Amniotic stem cell (primary cell): ENCODE data around the gene PCBP4.
"Not testable (repeated sequence)": the region's sequence is repeated elsewhere in the genome, so short reads cannot be mapped to it uniquely, and the experiment has no call there.

Experiments used
- DNase-seq: peaks from one replicate; lab custom pipeline; 2025; lab: John Stamatoyannopoulos, UW

Gene PCBP4

DNA sequence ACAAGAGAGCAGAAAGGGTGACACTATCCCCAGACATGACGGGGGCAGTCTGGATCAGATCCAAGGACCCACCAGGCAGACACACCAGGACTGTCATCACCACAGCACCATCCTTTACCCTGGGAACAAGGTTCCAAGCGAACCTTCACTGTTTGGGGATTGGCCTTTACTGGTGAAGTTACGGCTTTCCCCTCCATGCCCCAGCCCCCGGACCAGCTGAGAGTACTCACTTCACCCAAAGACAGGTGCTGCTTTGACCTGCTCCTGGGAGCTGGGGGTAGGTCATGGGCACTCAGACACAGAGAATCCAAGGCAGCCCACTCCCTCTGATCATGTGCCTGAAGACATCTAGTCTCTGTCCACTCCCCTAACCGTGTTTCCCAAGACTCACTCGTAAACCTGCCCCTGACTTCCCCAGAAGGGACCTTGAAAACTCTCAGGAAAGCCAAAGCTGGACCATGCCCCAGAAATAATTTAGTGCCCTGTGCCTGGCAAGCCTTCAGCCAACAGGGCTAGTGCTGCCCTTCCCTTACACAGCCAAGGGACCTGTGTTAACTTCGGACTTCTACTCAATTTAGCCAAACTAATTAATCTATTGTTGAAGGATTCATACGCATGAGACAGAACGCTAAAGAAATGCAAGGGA lies 28.4 kb downstream of the PCBP4 start:
- DNase-seq: no peak

DNA sequence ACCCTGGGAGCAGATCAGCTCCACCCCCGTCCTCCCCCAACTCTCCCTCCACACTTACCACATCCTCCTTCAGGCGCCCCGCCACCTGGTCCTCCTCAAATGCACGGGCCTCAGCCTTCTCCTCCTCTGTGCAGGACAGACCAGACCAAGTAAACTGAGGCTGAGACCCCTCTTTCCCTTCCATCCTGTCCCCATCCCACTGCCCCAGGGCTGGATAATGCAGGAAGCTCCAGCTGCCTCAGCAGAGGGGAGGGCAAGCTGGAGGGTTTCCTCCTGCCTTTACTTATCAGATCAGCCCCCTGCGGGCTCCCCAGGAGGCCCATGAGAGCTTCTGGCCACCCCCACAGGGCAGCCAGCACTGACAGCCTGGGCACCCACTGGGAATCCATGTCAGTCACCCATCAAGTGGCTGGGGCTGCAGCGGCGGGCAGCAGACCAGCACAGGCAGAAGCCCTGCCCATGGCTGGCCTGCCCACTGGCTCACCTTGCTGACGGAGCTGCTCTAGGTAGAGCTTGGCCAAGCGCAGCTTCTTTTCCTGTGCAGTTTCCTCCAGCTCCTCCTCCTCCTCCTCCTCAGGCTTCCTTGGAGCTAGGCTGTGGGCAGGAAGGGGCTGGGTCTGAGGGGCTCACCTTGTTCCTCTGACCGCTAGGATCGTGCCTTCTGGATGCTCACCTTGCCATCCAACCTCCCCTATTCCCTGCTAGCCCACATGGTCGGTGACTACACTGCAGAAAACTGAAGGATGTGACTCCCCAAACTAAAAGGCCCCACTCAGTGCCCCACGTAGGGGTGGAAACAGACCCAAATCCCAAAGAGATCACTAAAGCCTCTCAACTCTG lies 29.4 kb downstream of the PCBP4 start:
- no peak for DNase-seq

DNA sequence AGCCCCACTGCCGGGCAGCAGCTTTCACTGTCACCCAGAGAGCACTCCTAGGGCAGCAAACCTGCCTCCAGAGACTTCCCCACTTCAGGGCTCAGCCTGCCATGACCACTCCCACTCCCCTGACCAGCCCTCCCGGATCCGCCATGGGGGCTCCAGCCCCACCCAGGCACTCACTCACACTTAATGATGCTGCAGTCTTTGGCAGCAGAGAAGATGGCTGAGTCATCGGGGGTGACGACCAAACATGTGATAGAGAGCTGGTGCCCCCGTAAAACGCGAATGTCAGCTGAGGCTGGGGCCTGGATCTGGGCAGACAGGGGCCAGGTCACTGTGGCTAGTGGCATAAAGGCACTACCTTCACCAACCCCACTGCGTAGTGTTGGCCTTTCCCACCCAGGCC lies 30.2 kb downstream of the PCBP4 start:
- no peak for DNase-seq

DNA sequence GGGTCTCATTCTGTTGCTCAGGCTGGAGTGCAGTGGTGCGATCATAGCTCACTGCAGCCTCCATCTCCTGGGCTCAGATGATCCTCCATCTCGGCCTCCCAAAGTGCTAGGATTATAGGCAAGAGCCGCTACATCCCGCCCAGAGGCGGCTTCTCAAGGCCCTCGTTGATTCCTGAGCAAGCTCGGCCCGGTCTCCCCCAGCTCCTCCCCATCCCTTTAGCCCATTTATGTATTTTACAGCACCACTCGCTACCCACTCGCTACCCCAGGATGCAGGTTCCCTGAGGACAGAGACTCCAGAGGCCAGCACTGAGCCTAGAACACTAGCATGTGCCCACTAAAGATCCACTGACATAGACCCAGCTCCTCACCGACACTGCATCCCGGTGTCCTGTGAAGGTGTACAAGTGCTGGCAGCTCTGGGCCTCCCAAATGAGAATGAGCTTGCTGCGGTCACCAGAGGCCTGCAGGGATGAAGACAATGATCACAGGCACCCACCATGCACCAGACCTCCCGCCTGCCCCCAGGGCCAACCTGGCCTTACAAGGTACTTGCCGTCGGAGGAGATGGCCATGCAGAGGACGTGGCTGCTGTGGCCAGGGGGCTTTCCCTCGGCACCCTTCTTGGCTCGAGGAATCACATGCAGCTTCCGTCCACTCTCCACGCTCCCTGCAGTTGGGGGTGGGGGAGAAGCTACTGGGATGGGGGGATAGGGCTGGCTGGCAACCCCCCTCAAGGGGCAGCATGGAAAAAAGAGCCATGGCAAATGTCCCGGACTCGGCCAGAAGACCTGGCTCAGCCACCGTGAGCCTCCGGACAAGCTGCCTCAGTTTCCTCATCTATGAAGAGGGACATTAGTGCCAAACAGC lies 31.1 kb downstream of the PCBP4 start:
- DNase-seq: no peak

DNA sequence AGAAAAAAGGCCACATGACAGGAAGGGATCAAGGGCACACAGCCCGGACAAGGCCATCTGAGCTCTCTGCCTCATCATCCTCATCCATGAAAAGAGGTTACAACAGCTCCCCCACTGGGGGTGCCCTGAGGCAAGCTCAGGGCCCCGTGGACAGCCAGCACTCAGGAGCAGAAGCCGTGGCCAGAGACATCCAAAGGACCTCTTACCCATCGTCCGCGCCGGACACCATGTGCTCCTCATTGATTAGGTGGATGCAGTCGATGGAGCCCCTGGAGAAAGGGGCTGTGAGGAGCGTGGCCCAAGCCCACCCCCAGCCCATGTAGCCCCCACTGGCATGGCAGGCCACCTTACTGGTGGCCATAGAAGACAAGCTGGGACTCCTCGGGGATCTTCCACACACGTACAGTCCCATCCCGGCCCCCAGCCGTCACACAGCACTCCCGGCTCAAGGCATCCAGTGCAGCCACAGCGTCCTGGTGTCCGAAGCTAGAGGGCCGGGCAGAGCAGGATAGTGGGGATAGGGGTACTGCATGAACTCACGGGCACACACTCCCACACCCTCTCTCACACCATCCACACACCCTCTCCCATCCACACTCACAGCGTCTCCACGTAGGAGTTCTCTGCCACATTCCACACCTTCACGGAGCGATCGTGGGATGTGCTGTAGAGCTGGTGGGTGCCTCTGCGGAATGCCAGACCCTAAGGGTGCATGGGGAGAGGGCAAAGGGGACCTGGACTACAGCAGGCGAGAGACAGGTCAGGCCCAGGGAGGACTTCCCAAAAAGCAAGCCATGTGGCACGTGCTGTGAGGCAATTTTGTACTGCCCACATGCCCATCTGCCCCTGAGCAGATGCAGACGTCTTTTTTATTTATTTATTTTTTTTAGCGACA lies 32.0 kb downstream of the PCBP4 start:
- DNase-seq: no peak

DNA sequence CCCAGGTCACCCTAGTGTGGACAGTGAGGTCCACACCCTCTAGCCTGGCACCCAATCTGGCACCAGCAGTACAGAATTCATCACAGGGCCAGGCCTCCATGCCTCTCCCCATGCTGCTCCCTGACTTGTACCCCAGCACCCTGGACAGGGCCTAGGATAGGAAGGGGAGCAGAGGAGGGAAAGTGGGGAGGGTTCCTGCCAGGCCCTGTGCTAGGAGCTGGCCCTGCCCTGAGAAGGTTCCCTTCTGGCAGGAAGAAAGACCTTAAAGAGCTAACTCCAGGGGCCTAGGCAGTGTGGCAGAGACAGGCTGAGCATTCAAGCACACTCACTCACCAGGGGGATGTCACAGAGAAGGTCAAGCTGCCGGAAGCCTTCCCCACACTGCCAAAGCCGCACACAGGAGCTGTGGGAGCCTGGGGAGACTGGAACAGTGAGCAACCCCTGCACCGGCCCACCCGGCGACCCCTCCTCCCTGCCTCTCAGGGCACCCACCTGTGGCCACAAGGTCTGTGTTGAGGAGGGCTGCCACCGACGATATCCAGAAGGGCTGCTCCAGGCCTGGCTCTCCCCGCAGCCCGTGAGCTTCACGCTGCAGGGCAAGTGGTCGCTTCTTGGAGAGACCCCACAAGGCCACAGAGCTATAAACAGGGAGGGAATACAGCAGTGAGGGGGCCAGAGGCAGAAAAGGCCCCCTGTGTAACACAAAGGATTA lies 33.0 kb downstream of the PCBP4 start:
- no peak for DNase-seq

DNA sequence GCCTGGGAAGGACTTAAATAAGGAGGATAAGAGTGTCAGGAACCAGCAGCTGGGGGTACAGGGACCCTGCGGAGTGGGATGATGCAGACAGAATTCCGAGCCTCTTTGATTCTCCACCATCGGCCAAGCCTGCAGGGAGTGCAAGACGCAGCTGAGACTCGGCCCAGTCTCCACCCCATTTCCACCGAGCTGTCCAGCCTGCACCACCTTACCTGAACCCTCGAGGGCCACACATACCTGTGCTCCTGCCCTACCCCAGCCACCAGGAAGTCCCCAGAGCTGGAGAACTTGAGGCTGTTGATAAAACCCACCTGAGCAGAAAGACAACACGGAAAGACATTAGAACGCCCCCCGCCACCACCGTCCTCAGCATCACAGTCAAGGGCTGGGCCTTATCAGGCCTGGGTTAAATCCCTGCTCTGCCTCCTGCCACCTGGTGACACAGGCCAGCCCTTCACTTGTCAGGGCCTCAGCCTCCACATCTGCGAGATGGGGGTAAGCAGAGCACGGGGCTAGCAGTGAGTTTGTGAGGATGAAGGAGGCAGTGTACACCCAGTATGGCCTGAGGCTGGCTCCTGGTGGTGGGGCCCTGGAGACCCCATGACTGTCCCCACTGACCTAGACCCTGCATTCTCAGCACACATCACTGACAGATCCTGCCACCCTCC lies 33.6 kb downstream of the PCBP4 start:
- DNase-seq: no peak

DNA sequence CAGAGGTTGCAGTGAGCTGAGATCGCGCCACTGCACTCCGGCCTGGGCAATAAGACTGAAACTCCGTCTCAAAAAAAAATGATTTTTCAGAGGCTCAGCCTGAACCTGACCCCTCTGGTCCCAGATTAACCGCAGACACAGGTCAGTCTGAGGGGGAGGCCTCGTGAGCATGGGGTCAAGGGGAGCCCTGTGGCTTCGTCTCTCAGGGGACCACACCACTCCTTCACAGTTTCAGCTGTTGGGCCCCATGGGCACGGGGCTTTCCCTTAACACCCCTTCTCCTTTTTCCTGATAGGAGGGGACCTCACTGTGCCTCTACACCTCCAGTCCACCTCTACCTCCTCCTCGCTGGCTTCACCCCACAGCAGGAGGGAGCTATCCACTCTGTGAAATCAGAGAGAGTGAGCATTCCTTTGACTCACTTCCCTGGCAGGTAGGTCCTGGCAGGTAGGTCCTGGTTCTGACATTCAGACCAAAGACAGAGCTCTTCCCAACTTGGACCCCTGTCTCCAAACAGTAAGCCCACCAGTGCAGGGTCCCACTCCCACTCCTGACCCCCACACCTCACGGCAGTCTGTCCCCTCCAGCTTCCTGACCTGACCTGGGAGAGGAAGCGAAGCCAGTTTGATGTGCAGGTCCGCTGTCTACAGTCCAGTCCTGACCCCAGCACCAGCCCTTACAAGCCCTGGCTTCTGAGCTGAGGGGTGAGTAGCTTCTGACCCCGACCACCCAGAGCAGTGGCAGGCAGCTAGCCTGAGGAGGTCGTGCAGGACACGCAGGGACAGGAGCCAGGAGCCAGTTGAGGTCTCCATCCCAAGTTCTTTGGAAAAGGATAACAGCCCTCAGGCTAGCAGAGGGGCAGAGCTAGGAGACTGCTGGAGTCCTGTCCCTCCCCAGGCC lies 34.5 kb downstream of the PCBP4 start:
- no peak for DNase-seq

DNA sequence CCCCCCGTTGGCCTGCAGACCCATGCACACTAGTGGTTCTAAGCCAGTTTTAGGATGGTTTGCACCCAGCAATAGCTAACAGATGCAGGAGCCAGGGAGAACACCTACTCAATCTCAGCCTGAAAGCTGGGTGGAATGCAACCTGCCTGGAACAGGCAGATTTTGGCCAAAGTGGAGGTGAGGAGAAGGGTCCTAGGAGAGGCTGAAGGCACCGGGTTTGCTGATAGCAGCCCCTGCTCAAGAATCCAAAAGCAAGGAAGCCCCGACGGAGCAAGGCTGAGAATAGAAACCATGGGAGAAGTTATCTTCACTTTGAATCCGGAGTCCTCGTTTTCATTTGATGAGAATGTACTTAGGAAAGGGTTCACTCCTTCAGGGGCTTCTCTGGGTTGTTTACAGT lies 35.5 kb downstream of the PCBP4 start:
- DNase-seq: no peak

DNA sequence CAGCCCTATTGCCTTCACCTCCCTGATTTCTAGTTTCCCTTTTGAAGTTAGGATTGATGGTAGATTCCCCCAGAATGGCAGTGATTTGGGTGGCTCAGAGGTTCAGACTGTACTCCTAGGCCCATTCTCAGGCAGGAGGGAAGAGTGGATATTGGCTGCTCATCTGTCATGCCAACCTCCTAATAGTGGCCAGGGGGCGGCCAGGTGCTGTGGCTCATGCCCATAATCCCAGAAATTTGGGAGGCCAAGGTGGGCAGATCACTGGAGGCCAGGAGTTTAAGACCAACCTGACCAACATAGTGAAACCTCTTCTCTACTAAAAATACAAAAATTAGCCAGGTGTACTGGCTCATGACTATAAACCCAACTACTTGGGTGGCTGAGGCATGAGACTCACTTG lies 36.8 kb downstream of the PCBP4 start:
- DNase-seq: no peak

DNA sequence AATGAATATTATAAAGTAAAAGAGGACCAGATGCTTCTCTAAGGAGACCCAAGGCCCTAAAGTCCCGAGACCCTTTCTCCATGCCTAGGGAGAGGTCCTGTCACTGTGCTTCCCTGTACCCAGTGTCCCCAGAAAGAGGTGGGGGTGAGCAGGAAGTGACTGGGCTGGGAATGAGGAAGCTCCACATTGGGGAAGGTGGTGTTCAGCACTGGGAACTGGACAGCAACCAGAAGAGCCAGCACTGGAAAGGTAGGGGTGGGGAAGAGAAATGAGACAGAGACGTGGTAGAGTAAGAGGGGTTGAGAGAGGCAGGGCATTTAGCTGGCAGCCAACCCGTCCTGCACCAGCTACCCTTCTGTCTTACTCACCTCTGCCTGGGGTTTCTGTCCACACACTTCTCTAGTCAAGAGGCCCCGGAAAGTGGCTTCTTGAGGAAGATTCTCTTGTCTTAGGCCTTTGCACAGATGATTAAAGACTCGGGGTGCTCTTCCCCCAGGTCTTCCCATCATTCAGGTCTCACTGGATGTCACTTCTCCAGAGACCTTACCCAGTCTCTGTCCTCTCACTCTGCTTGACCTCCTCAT lies 37.7 kb downstream of the PCBP4 start:
- DNase-seq: no peak

DNA sequence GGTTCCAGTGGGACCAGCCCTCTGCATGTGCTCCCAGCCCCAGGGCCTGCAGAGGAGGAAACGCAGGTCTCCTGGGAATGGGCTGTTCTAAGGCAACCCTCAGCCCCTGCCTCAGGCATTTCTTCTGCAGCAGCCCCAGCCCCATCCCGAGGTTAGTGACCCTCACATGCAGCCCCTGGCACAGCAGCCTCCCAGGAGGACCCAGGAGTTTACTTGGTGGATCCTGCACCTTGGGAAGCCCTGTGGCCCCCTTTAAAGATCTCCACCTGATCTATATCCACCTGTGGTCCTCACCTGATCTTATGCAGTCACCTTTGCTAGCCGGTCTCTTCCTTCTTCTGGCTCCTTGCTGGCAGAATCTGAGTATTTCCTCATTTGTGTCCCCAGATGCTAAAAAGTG lies 38.3 kb downstream of the PCBP4 start:
- DNase-seq: not testable (repeated sequence)

DNA sequence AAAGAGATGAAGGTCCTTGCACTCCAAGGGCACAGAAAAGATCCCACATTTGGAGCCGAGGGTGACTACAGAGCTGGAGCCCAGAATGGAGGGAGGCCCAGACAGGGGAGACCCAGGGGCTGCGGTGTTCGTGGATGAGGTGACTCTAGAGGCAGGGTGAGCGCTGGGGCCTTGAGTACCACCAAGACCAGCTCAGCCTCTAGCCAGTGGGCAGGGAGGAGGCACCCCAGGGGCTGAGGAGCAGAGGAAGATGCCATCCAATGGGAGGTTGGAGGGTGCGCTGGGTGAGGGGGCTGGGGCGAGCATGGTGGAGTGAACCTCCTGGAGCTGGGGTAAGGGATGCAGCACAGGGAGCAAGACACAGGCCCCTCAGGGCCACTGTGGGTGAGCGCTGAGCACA lies 38.8 kb downstream of the PCBP4 start:
- DNase-seq: no peak

DNA sequence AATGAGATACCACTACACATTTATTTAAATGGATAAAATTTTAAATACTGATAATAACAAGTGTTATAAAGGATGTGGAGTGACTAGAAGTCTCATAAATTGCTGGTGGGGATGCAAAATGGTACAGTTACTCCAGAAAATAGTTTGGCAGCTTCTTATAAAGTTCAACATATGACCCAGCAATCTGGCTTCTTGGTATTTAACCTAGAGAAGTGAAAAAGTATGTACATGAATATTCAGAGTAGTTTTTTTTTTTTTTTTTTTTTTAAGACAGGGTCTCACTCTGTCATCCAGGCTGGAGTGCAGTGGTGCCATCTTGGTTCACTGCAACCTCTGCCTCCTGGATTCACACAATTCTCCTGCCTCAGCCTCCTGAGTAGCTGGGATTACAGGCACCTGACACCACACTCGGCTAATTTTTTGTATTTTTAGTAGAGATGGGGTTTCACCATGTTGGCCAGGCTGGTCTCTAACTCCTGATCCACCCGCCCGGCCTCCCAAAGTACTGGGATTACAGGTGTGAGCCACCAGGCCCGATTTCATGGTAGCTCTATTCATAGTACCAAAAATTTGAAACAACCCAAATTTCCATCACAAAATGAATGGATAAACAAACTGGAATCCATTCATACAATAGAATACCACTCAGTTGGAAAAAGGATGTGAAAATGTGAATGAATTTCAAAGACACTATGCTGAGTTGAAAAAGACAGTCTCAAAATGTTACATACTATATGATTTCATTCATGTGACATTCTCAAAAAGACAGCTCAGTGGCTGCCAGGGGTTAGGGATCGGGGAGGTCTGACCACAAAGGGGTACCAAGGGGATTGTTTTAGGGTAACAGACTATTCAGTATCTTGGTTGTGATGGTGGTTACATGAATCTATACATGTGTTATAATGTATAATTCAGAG lies 39.9 kb downstream of the PCBP4 start:
- DNase-seq: no peak

DNA sequence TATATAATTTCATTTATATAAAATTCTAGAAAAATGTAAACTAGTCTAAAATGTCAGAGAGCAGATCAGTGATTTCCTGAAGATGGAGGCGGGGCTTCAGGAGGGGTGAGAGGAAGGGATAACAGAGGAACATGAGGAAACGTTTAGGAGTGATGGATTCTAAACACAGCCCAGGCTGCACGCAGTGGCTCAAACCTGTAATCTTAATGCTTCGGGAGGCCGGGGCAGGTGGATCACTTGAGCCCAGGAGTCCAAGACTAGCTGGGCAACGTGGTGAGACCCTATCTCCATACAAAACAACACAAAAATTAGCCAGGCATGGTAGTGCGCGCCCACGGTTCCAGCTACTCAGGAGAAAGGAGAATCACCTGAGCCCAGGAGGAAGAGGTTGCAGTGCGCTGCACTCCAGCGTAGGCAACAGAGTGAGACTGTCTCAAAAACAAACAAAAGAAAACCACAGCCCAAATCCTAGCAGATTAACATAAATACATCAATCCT lies 46.1 kb downstream of the PCBP4 start:
- no peak for DNase-seq

DNA sequence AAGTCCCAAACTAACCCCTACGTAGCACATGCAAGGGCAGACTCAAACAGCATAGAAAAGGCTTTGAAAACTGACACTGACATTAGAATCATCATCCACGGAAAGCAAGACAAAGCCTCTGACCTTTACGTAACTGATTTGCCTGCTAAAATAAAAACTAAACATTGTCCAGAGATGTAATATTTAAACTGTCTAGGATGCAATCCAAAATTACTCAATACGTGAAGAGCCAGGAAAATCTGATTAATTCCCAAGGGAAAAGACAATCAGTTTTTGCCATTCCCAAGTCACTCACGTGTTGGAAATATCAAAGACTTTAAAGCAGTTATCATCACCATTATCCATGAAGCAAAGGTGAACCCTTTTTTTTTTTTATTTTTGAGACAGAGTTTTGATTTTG lies 50.8 kb downstream of the PCBP4 start:
- DNase-seq: no peak

DNA sequence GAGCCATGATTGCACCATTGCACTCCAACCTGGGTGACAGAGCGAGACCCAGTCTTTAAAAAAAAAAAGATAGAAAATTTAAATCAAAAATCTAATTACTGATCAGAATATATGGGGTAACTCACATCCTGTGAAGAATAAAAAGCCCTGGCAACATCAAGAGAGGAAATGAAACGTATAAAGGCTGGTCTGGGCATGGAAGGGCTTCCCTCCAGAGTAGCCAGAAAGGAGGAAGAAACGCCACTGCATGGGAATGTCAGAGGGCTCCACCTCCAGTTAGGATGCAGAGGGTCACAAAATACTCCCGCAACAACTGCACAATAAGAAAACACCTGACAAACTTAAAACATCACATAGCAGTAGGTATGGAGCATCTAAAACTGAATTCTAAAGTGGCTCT lies 59.2 kb downstream of the PCBP4 start:
- DNase-seq: no peak
